ENCODE measurements around the gene CATSPER1.

CATSPER1 gene

DNA sequence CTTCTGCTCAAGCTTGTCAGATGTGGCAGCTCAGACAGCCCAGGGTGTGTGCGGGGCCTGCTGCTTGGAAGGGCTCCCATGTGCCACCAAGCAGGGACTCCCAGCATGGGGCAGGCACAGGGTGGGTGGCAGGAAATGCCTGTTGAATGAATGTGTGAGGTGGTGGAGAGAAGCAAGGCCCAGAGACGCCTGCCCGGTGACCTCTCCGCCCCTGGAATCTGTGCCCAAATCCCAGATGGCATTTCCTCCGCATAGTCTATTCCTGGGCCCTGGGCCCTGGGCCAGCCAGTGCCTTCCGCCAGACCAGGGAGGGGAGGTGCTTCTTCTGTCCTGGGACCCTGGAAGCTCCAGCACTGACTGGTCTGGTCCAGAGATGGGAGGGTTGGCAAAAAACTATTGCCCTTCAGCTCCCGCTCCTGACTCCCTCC lies 10.8 kb downstream of the CATSPER1 start:
- Histone ChIP-seq H3K4me1 (ENCODE audit: low read length) (no peaks in the 10 kb centered on the region), H3K9ac (ENCODE audit: low read length) (no peak overlapping the region), H3K79me2 (ENCODE audit: low read length) (no peaks in the 10 kb centered on the region), H4K20me1 (ENCODE audit: insufficient read depth, low read length) (no peaks in the 10 kb centered on the region), H3K27me3 (ENCODE audit: low read depth, low read length) (no peaks in the 10 kb centered on the region), H3K36me3 (replicated peaks; ENCODE audit: low read depth, low read length) (no peaks in the 10 kb centered on the region), H3K9me3 (ENCODE audit: insufficient read depth, low read length) (no peaks in the 10 kb centered on the region), H3K27ac (ENCODE audit: low read length) (no peak overlapping the region), H2AFZ (ENCODE audit: low read depth, low read length) (peak overlapping the region; percentile 30; the same call in 1 of the 2 replicates), H3K4me3 (ENCODE audit: low read length) (no peak overlapping the region), H3K4me2 (ENCODE audit: low read length) (no peak overlapping the region)
- no peak for TF ChIP-seq EZH2phosphoT487 (IDR thresholded peaks at IDR 0.05; ENCODE audit: low read depth)
- TF ChIP-seq CTCF (IDR thresholded peaks at IDR 0.05; ENCODE audit: low read depth, low read length), result no peak

DNA sequence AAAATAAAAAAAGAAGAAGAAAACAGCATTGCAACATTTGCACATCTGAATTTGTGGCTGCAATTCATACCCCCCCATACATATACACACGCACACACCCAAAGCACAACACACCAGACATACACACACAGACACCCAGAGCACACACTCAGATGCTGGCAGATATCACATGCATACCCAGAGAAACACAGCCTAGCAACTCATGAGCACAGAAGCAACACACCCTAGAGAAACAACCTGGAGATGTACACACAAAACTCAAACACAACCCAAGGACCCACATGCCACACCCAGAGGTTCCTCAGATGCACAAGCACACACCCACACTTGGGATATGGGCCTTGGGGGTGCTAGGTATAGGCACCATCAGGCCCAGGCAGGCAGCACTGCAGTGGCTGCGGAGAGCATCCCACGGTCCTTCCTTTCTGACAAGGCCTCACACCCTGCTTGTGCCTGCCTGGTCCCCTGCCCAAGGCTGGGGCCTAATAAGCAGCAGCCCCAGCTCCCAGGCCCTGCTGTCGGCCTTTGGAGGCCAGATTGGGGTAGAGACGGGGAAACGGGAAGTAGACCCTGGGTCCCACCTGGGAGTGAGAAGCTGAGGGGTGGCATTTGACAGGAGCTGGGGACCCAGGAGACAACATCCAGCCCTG lies 11.3 kb downstream of the CATSPER1 start:
- TF ChIP-seq CTCF (IDR thresholded peaks at IDR 0.05; ENCODE audit: low read depth, low read length), result no peak
- no peak for TF ChIP-seq EZH2phosphoT487 (IDR thresholded peaks at IDR 0.05; ENCODE audit: low read depth)
- no peaks in the 10 kb centered on the region for H4K20me1 ChIP-seq (ENCODE audit: insufficient read depth, low read length)
- no peak overlapping the region for H3K27ac ChIP-seq (ENCODE audit: low read length)
- H2AFZ ChIP-seq (ENCODE audit: low read depth, low read length), result peak overlapping the region; percentile 30; the same call in 1 of the 2 replicates
- no peak overlapping the region for H3K4me3 ChIP-seq (ENCODE audit: low read length)
- H3K36me3 ChIP-seq (replicated peaks; ENCODE audit: low read depth, low read length), result no peaks in the 10 kb centered on the region
- no peaks in the 10 kb centered on the region for H3K4me1 ChIP-seq (ENCODE audit: low read length)
- H3K9ac ChIP-seq (ENCODE audit: low read length), result no peak overlapping the region
- H3K79me2 ChIP-seq (ENCODE audit: low read length), result no peaks in the 10 kb centered on the region
- H3K4me2 ChIP-seq (ENCODE audit: low read length), result no peak overlapping the region
- no peaks in the 10 kb centered on the region for H3K27me3 ChIP-seq (ENCODE audit: low read depth, low read length)
- no peaks in the 10 kb centered on the region for H3K9me3 ChIP-seq (ENCODE audit: insufficient read depth, low read length)

GRCh38 chr11:66013762-66014100 lies 12.5 kb downstream of the CATSPER1 start:
- no peak overlapping the region for H3K4me2 ChIP-seq (ENCODE audit: low read length)
- H3K4me1 ChIP-seq (ENCODE audit: low read length), result no peaks in the 10 kb centered on the region
- no peaks in the 10 kb centered on the region for H3K27me3 ChIP-seq (ENCODE audit: low read depth, low read length)
- no peak for TF ChIP-seq CTCF (IDR thresholded peaks at IDR 0.05; ENCODE audit: low read depth, low read length)
- H3K36me3 ChIP-seq (replicated peaks; ENCODE audit: low read depth, low read length), result no peaks in the 10 kb centered on the region
- no peak overlapping the region for H3K27ac ChIP-seq (ENCODE audit: low read length)
- H3K4me3 ChIP-seq (ENCODE audit: low read length), result no peak overlapping the region
- no peaks in the 10 kb centered on the region for H3K9me3 ChIP-seq (ENCODE audit: insufficient read depth, low read length)
- H3K79me2 ChIP-seq (ENCODE audit: low read length), result no peaks in the 10 kb centered on the region
- no peak overlapping the region for H2AFZ ChIP-seq (ENCODE audit: low read depth, low read length)
- no peaks in the 10 kb centered on the region for H4K20me1 ChIP-seq (ENCODE audit: insufficient read depth, low read length)
- no peak overlapping the region for H3K9ac ChIP-seq (ENCODE audit: low read length)

- H3K27ac ChIP-seq (ENCODE audit: low read length), result no peak overlapping the region
- H3K36me3 ChIP-seq (replicated peaks; ENCODE audit: low read depth, low read length), result no peaks in the 10 kb centered on the region
- H2AFZ ChIP-seq (ENCODE audit: low read depth, low read length), result no peak overlapping the region
- no peaks in the 10 kb centered on the region for H3K9me3 ChIP-seq (ENCODE audit: insufficient read depth, low read length)
- no peaks in the 10 kb centered on the region for H3K79me2 ChIP-seq (ENCODE audit: low read length)
- TF ChIP-seq CTCF (IDR thresholded peaks at IDR 0.05; ENCODE audit: low read depth, low read length) (no peak), EZH2phosphoT487 (IDR thresholded peaks at IDR 0.05; ENCODE audit: low read depth) (no peak)
- no peak overlapping the region for H3K9ac ChIP-seq (ENCODE audit: low read length)
- H3K27me3 ChIP-seq (ENCODE audit: low read depth, low read length), result no peaks in the 10 kb centered on the region
- no peaks in the 10 kb centered on the region for H4K20me1 ChIP-seq (ENCODE audit: insufficient read depth, low read length)
- H3K4me3 ChIP-seq (ENCODE audit: low read length), result no peak overlapping the region
- H3K4me1 ChIP-seq (ENCODE audit: low read length), result no peaks in the 10 kb centered on the region
- no peak overlapping the region for H3K4me2 ChIP-seq (ENCODE audit: low read length)
Observed at GRCh38 chr11:66012946-66013761, 13.1 kb downstream of the CATSPER1 start.
